GM19099 (cell line): ENCODE results near the gene CYTH2.

Source experiments
- POLR2A ChIP-seq: IDR thresholded peaks from 3 replicates; pipeline ENCODE4 v1.6.1; 2011; ENCODE audit warnings: low read depth; ENCODE audit not compliant: insufficient read length; ENCODE audit errors: extremely low read depth

CYTH2 gene, protein sequence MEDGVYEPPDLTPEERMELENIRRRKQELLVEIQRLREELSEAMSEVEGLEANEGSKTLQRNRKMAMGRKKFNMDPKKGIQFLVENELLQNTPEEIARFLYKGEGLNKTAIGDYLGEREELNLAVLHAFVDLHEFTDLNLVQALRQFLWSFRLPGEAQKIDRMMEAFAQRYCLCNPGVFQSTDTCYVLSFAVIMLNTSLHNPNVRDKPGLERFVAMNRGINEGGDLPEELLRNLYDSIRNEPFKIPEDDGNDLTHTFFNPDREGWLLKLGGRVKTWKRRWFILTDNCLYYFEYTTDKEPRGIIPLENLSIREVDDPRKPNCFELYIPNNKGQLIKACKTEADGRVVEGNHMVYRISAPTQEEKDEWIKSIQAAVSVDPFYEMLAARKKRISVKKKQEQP

DNA sequence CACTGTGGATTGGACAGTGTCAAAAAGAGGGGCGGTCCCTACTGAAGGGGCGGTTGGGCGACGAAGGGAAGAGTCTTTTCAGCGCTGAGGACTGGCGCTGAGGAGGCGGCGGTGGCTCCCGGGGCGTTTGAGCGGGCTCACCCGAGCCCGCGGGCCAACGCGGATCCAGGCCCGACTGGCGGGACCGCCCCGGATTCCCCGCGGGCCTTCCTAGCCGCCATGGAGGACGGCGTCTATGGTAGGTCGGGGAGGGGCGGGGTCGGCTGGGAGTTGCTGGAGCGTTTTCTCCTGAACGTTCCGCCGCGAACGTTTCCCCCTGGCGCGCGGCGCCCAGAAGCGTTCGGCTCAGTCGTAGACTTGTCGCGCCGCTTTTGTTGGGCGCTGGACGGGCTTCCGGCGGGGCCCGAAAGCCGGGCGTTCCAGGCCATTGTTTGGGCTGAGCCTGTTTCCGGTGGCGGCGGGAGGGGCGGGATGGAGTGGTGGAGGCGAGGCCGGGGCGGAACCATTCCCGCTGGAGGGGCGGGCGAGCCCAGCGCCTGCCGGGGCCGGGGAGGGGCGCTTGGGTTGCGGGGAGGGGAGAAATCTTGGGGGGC is at the start of gene CYTH2:
Gene CYTH2 (plus strand): TSS at position 81 of the 593 bp plus-strand sequence. CDS start 139 bp downstream, at position 220.
- peak; percentile 72 for TF ChIP-seq POLR2A

DNA sequence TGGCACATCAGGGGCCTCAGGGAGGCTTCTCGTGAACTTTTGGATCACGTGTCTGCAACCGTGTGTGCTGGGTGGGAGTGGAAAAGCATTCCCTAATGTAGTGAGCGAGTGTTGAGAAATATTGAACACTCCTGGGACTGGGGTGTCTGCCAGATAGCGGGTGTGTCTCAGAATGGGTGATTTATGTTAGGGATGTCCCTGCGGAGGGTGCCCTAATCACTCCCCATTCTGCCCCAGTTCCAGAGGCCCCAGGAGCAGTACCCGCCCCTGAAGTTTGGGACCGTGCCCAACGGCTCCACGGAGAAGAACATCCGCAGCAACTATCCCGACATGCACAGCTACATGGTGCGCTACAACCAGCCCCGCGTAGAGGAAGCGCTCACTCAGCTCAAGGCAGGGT is 47.6 kb upstream of the CYTH2 start:
- TF ChIP-seq POLR2A: no peak

DNA sequence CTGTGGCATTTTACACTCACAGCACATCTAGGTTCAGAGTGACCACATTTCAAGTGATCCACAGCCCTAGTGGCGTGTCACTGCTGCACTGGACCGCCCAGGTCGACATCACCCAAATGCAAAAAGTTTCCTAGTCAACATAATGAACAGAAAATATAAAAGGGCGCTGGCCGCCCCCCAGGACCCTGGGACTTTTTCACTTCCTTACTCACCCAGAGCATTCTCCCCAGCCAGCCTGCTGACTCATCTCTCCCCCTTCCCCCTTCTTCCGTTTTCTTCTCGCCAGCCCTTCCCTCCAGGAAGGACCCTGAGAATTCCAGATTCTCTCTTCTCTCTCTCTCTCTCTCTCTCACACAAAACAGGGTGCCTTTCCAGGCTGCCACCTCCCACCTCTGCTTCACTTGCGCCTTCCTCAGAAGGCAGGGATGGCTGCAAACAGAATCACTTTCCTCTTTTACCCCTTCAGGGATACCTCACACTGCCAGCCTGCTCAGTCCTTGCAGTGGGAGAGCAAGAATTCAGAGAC is 44.4 kb upstream of the CYTH2 start:
- no peak for TF ChIP-seq POLR2A

DNA sequence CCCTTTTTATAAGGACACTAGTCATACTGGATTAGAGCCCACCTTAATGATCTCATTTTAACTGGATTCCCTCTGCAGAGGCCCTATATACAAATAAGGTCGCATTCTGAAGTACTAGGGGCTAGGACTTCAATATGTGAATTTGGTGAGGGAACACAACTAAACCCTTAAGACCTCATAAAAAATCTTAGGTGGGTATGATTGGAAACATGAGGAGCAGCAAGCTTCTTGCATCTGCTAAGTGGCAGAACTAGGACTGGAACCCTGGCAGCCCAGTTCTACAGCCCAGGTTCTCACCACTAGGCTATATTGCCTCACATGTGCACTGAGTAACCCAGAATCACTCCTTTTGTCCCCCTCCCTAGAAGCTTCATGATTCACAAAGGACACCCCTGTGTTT is 40.5 kb upstream of the CYTH2 start:
- no peak for TF ChIP-seq POLR2A

DNA sequence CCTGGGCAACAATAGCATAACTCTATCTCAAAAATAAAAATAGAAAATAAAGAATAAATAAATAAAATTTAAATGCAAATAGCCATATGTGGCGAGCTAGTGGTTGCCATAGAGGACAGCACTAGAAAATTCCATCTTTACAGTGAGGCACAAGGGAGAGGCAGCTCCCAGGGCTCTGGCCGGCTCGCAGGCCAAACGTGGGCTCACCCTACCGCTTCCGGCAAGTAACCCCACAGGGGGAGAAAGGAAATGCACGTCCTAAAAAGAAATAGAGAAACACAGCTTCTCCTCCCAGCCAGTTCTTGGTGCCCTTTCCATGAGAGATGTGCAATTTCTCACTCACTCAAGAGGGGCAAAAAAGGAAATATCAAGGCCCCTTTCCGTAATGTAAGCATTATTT is 35.8 kb upstream of the CYTH2 start:
- TF ChIP-seq POLR2A: no peak

DNA sequence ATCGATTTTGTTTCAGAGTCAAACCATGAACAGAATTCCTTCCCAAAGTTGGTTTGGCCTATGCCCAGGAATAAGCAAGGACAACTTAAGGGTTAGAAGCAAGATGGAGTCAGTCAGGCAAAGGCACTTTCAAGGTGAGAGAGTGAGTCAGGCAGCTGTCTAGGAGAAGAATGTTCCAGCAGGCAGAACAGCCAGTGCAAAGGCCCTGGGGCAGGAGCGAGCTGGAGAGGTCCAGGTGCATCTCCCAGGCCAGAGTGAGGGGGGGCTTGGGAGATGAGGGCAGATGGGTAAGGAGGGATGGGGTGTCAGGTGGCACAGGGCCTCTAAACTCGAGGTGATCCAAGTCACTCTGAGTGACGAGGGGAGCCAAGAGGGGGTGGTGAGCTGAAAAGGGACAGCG is 32.6 kb upstream of the CYTH2 start:
- no peak for TF ChIP-seq POLR2A

DNA sequence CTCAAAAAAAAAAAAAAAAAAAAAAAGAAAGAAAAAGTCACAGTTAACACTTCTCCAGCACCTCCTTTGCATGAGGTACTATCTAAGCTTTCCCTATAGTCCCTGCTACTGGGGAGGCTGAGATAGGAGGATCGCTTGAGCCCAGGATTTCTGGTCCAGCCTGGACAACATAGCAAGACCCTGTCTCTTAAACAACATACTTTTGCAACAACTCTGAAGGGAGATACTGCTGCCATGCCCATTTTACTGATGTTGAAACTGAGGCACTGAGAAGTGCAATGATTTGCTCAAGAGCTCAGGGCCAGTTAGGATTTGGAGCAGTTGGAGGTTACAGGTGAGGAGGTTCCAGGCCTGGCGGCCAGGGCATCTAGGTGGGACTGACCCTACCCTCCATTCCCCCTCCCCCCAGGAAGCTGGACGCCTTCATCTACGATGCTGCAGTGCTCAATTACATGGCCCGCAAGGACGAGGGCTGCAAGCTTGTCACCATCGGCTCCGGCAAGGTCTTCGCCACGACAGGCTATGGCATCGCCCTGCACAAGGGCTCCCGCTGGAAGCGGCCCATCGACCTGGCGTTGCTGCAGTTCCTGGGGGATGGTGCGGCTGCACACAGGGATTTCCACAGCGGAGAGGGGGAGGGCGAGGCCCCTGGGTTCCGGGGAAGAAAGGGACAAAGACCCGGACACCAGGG is 27.7 kb upstream of the CYTH2 start:
- no peak for TF ChIP-seq POLR2A

DNA sequence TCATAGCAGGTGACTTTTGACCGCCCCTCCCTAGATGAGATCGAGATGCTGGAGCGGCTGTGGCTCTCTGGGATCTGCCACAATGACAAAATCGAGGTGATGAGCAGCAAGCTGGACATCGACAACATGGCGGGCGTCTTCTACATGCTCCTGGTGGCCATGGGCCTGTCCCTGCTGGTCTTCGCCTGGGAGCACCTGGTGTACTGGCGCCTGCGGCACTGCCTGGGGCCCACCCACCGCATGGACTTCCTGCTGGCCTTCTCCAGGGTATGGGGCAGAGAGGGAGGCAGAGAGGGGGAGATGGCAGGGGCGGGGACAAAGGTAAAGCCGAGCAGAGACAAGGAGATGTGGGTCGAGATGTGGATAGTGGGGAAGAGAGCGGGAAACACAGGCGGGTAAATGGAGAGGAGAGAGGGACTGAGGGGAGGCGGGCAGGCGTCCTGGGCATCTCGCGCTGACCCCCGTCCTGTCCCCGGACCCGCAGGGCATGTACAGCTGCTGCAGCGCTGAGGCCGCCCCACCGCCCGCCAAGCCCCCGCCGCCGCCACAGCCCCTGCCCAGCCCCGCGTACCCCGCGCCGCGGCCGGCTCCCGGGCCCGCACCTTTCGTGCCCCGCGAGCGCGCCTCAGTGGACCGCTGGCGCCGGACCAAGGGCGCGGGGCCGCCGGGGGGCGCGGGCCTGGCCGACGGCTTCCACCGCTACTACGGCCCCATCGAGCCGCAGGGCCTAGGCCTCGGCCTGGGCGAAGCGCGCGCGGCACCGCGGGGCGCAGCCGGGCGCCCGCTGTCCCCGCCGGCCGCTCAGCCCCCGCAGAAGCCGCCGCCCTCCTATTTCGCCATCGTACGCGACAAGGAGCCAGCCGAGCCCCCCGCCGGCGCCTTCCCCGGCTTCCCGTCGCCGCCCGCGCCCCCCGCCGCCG is 26.8 kb upstream of the CYTH2 start:
- TF ChIP-seq POLR2A: no peak

DNA sequence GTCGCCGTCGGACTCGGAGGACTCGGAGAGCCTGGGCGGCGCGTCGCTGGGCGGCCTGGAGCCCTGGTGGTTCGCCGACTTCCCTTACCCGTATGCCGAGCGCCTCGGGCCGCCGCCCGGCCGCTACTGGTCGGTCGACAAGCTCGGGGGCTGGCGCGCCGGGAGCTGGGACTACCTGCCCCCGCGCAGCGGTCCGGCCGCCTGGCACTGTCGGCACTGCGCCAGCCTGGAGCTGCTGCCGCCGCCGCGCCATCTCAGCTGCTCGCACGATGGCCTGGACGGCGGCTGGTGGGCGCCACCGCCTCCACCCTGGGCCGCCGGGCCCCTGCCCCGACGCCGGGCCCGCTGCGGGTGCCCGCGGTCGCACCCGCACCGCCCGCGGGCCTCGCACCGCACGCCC is 25.9 kb upstream of the CYTH2 start:
- no peak for TF ChIP-seq POLR2A

DNA sequence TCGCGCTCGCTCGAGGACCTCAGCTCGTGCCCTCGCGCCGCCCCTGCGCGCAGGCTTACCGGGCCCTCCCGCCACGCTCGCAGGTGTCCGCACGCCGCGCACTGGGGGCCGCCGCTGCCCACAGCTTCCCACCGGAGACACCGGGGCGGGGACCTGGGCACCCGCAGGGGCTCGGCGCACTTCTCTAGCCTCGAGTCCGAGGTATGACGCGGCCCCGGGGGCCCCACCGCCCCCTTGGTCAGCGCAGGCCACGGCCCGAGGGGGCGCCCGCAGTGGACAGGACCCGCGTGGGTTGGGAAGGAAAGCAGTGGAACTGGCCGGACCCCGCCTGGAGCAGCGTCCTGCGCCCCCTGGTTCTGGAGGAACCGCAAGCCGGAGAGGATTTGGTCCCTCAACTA is 25.4 kb upstream of the CYTH2 start:
- TF ChIP-seq POLR2A: no peak

DNA sequence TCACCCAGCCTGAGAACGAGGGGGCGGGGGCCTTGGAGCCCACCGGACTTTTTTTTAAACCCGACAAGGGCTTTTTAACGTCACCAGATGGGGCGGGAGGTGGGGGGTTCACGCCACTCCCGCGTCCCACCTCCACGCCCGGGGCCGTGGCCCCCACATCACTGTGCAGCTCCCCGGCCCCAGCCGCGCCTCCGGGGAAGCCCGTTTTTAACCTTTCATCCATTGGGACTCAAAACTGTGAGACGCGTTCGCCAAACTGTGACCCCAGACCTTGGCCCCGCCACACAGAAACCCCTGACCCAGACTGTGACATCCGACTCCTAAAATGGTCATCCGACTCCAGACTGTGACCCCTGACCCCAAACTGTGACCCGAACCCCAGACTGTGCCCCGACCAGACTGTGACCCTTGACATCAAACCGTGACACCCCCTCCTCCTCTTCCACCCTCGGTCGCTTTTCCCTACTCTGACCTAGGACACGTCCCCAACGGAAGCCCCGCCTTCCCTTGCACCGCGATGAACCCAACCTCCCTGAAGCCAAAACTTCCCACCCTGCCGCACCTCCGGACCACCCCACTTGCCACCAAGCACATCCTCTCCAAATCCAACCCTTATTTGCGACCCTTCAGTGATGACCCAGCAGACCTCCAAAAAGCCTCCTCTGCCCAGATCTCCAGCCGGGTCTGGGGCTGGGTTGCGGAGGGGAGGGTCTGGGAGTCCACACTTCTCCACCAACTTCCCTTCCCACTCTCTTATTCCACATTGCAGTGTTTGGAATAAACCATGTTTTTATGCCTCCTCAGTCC is 24.8 kb upstream of the CYTH2 start:
- TF ChIP-seq POLR2A: no peak

DNA sequence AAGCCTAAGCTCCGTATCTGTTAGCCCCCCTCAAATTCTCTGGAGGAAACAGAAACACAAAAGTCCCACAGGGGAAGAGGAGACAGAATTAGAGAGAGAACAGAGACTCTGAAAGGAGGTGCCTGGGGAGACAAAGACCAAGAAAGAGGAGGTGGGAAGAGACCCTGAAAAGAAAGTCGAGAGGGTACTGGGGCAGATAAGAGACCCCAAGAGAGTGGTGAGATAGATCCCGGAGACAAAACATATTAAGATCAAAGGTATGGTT is 24.3 kb upstream of the CYTH2 start:
- no peak for TF ChIP-seq POLR2A

DNA sequence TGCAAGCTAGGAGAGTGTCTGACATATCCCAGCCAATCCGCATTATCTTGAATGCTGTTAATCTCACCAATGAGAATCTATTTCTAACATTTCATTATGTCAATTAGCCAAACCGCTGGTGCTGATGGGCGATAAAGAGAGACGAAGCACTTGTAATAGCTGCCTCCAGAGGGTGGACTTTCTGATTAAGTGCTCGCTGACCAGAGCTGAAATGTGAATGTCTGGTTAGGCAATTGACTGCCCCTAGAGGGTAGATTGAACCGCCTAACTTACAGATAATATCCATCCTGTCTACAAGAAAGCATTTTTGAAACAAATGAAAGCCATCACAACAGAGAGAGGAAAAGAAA is 23.9 kb upstream of the CYTH2 start:
- TF ChIP-seq POLR2A: no peak

DNA sequence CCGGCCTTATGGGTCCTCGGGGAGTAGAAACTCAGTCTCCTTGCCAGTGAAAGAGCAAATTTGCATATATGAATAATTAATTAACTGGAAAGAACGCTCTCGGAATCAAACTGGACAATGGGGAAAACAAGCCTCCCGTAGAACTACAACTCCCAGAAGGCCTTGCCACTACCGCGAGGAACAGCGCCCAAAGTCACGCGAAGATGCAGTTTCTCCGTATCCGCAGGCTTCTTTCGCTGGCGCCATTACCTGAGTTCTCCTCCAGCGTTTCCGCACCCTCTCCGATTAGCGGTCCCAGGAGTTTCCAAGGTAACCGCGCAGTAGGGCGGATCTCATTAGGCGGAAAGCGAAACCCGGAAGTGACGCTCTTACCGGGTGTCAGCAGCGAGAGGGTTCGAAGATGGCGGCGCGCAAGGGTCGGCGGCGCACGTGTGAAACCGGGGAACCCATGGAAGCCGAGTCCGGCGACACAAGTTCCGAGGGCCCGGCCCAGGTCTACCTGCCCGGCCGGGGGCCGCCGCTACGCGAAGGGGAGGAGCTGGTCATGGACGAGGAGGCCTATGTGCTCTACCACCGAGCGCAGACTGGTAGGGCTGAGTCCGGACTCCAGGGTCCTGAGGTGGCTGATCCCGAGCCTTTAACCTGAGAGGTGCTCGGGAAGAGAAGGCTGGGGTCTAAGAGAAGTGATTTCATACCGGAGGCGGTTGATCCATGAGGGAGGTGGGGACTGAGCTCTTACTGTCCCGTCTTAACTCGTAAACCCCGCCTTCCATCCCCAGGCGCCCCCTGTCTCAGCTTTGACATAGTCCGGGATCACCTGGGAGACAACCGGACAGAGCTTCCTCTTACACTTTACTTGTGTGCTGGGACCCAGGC is 23.3 kb upstream of the CYTH2 start, which contains the start of gene GRWD1:
Gene GRWD1 (plus strand): TSS at position 378 of the 876 bp plus-strand sequence. CDS start 23 bp downstream, at position 401.
- TF ChIP-seq POLR2A: peak; percentile 86

DNA sequence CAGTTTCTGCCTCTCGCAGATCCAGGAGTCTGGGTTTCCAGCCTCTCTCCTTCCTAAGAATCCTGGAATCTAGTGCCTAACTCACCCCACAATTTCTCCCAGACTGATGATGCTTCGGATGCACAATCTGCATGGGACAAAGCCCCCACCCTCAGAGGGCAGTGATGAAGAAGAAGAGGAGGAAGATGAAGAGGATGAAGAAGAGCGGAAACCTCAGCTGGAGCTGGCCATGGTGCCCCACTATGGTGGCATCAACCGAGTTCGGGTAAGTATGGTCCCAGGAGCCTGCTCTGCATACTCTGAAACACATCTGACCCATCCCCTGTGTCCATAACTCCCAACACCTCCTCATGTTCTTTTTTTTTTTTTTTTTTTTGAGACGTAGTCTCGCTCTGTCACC is 22.6 kb upstream of the CYTH2 start:
- no peak for TF ChIP-seq POLR2A
